ENCODE data around the gene CLDN22.
A peak's percentile ranks its signal among the peaks of the same experiment; 100 is the strongest.
"Not testable (repeated sequence)": the region's sequence is repeated elsewhere in the genome, so short reads cannot be mapped to it uniquely, and the experiment has no call there.

Gene CLDN22

GRCh38 chr4:183347146-183347545 is 27.1 kb upstream of the CLDN22 start:
- DNase-seq (ENCODE audit: low read depth), result no peak

GRCh38 chr4:183345261-183345660 is 25.2 kb upstream of the CLDN22 start:
- no peak for DNase-seq (ENCODE audit: low read depth)

GRCh38 chr4:183344523-183345255 is 24.6 kb upstream of the CLDN22 start:
- DNase-seq (ENCODE audit: low read depth), result no peak

DNA sequence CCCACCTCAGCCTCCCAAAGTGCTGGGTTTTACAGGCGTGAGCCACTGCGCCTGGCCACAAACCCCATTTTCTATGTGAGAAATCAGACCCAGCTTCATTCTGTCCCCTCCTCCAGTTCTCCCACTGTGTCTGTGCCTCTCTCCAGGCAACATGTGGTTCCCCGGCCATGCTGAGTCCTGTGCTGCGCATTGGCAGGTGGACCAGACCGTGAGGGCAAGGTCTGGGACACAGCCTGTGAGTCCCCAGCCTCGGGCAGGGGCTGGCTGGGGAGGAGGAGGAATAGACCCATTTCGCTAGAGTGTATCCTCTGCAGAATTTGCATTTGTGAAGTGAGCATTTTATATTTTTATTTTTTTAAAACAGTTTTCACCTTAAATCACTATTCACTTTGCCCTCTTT is 23.7 kb upstream of the CLDN22 start:
- no peak for DNase-seq (ENCODE audit: low read depth)

GRCh38 chr4:183342541-183343533 is 22.8 kb upstream of the CLDN22 start:
- no peak for DNase-seq (ENCODE audit: low read depth)

DNA sequence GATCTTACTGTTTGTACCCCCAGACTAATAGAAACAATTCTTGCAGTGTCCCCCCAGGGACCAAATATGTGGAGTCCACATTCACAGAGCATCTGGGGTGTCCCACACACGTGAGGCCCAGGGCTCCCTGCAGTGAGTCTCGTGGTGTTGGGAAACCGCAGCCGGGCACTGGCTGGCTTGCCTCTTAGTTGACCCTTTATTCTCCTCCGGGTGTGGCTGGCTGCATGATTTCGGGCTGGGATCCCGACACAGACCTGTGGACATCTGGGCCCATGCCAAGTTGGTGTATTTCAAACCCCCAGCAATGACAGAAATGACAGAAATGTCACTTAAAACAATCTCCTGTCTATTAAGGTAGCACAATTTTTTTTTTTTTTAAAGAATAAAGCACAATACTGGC is 17.8 kb upstream of the CLDN22 start:
- no peak for DNase-seq (ENCODE audit: low read depth)

DNA sequence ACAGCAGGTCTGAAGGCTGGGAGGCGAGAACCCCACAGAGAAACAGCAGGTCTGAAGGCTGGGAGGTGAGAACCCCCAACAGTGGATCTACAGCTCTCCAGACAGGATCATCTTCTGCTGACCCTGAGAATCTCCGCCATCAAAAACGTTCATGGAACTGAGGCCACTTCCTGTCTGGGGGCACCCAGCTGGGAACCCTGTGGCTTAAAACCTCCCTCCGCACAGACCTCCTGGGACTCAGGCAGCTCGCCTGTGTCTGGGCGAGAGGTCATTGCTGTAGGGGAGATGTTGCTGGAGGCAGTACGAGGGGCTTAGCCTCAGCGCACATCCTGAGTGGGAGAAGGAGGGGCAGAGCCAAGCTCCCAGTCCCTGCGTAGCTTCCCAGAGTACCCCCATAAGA is 17.3 kb upstream of the CLDN22 start:
- DNase-seq (ENCODE audit: low read depth), result no peak

DNA sequence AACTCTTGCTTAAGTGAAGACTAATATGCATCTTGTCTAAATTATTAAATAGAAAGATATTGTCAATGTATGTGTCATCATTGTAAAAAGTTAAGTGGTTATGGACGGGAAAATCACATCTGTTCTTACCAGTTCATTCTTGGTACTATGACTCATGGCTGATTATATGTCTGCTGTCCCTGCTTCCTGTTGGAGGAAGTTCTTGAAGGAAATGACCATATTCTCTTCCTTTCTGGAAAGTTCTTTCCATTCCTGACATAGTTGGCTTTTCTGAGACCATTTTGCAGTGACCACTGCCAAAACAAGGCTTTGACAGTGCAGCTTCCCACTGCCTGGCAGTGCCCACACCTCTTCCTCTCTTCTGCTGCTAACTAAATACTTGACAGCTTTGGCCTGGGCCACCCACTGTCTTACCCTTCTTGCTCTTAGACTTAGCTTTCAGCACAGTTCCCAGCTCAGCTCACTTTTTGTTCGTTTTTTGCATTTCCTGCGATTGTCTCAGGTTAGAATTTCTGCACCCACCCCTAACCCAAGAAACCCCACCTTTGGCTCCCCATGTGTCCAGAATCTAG is 15.4 kb upstream of the CLDN22 start:
- peak; percentile 96 for DNase-seq (ENCODE audit: low read depth)

DNA sequence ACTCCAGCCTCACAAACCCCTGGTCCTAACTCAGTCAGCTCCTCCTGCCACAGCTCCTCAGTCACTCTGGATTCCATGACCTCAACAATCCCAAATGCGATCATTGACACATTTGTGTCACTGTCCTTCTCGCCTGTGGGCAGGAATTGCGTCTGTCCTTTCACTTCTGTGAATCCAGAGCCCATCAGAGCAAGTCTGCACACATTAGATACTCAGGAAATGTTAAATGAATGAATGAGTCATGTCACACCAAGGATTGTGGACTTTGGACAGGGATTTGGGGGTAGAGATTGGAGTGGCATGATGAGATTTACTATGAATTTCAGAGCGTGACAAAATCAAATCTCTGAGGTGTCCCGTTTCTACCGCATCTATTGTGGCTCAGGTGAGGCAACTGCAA is 13.9 kb upstream of the CLDN22 start:
- peak; percentile 47 for DNase-seq (ENCODE audit: low read depth)

DNA sequence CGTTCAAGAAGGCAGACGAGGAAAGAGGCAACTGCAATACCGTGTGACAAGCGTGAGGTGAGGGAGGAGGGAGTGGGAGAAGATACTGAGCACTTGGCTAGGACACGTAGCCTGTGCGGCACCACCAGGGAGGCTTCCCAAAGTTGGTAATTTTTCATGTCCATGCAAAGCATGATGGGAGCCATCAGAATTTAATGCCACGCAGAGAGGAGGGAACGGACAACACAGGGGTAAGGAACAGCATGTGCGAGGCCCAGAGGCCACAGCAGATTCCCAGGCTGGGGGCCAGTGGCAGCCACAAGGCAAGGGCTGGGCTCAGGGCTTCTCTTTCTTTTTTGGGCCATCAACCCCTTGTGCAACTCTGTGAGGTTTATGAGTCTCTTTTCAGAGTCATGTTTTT is 13.1 kb upstream of the CLDN22 start:
- DNase-seq (ENCODE audit: low read depth), result no peak

DNA sequence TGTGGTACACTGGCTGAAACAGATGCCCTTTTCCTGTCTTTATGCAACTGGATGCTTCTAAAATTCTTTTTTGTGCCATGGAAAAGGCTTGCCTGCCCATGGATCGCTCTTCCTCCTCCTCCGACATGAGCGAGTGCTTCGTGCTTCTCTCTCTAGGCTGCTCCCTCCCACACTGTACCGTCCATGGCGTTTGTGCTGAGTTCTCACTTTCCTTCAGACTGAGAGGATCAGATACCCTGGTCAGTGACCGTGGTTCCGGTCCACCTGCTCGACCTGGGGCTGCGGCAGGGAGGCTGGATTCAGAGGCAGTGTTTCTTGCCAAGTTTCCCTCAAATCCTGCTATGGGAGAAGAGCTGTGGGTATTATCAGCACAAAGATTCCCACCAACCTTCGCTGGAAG is 12.4 kb upstream of the CLDN22 start:
- no peak for DNase-seq (ENCODE audit: low read depth)

DNA sequence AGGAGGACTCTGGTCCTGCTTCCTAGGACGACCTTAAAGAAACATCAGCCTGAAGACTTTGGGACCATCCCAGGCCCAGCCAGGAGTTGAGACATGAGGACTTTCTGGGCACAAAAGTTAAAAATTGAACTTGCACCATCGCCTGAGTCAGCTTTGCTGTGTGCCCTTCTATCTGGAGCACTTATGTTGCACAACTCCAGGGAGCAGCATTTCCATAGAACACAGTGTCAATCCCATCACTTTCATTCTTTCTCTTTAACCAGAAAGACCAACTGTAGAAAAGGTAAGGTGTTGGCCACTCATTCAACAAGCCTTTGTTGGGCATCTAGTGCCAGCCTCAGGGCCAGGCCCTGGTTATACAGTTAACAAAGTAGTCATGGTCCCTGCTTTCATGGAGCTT is 10.8 kb upstream of the CLDN22 start:
- DNase-seq (ENCODE audit: low read depth), result no peak

DNA sequence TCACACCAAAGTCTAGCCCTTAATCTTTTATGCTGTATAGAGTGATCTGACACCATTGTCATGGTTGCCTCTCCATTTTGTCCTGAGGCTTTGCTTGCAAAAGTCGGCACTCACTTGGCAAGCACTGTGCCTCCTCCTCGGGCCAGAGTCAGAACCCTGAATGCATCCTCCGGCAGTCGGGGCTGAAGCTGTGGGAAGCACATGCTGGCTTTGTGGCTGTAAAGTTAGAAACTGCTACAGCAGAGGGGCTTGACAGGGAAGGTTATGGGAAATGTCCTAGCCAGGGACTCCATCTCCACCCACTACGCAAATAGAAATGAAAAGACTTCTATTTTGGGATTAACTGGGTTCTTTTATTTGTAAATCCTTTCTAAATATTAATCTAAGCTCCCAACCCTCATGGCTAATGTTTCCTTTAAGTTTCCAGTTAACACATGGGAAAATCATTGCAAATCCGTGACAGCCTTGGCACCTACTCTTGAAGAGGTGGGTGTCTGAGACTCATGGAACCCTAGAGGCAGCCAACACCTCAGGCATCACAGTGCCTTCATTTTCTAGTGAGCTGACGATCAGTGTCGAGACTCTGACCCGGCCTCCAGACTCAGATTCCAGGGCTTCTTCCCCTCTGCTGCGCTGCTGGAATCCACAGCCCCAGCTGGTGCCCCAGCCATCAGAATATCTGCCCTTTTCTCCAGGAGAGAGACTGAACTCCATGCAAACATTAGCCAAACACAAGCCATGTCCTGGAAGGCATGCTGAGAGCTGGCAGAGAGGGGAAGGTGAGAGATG is 10.1 kb upstream of the CLDN22 start:
- DNase-seq (ENCODE audit: low read depth), result no peak

DNA sequence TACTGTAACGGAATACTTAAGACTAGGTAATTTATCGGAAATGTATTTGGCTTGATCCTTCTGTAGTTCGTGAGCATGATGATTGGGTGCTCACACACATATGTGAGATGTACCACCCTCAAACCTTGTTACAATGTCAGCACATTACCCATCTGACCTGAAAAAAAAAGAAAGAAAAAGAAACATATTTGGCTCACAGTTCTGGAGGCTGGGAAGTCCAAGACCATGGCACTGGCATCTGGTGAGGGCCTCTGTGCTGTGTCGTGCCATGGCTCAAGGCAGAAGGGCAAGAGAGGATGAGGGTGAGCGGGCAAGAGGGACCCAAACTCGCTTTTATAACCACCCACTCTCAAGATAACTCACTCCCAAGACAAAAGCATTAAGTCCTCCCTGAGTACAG is 9.2 kb upstream of the CLDN22 start:
- no peak for DNase-seq (ENCODE audit: low read depth)

GRCh38 chr4:183328832-183329231 is 8.8 kb upstream of the CLDN22 start:
- DNase-seq (ENCODE audit: low read depth), result peak; percentile 67

DNA sequence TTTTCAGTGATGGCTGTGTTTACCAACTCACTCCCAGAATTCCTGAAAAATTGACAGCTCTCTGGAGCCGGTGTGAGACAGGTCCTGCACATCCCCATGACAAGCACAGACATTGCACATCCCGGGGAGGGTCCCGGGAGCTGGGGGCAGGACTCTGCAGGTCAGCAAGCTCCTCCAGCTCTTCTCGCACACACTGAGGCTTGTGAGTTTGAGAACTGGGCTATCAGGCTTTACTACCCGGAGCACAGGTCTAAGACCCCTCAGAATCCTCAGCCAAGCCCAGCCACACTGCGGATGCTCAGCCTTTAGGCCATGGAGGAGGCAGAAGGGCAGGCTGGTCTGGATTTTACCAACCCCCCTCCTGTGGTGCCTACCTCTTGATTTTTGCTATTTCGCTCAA is 7.8 kb upstream of the CLDN22 start:
- no peak for DNase-seq (ENCODE audit: low read depth)

DNA sequence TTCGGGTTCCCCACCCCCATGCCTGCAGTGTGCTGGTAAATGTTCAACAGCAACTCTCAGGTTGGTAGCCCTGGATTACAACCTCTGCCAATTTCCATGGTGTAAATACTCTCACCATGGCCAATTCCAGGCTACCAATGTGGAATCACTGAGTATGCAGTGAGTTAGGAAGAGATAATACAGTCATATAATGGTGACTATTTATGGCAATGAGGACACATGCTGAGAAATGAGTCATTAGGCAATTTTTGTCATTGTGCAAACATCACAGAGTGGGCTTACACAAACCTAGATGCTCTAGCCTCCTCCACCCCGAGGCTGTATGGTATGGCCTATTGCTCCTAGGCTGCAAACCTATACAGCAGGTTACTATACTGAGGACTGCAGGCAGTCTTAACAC is 6.8 kb upstream of the CLDN22 start:
- DNase-seq (ENCODE audit: low read depth), result peak; percentile 58

- DNase-seq (ENCODE audit: low read depth), result not testable (repeated sequence)
Observed at GRCh38 chr4:183326387-183326786, 6.3 kb upstream of the CLDN22 start.

DNA sequence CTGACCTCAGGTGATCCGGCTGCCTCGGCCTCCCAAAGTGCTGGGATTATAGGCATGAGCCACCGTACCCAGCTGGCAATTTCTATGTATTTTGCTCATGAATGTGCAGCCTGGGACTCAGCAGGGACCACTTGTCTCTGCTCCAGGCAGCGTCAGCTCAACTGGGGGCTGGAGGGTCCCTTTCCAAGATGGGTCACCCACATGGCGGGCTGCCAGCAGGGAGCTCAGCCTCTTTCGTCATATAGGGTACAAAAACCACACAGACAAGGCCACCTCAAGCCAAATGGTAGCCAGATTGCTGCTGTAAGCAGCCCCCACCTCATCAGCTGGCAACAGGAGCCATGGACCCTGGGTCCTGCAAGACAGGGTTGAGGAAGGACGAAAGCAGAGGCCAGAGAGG is 4.5 kb upstream of the CLDN22 start:
- DNase-seq (ENCODE audit: low read depth), result no peak

DNA sequence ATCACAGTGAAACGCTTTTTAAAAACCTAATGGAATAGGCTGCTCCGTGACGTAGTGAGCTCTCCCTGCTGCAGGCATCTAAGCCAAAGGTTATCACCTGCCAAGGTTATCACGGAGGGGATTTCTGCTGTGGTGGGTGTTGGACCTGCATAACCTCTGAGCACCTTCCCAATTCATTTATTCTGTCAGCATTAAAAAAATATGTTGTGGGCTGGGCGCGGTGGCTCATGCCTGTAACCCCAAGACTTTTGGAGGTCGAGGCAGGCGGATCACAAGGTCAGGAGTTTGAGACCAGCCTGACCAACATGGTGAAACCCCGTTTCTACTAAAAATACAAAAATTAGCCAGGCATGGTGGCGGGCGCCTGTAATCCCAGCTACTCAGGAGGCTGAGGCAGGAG is 4.0 kb upstream of the CLDN22 start:
- DNase-seq (ENCODE audit: low read depth), result not testable (repeated sequence)

GRCh38 chr4:183323295-183323694 is 3.2 kb upstream of the CLDN22 start:
- DNase-seq (ENCODE audit: low read depth), result no peak

DNA sequence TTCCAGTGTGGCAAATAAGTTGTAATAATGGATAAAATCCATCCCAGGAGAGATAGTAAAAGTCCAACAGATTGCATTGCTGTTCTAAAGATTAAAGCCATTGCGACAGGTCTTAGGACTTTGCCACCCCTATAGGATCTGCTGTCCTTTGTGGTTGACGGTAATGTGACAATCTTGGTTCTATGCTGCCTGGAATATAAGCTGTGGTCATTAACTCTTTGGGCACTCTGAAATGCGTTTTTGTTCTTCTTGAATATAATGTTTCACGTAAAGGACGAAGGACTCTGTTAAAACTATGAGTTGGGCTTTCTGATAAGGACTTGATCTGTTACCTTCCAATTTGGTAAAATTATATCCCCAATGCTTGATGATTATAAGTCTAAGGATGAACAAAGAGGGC is 2.2 kb upstream of the CLDN22 start, which contains the start of gene CLDN24:
CLDN24 (minus strand) TSS at position 101 of the 400 bp plus-strand sequence; CDS start at position 101, 0 bp downstream.
- no peak for DNase-seq (ENCODE audit: low read depth)
